Left ventricle myocardium inferior (tissue), 1 donor: ENCODE data around the gene SSH2. TPM values are rescaled to one million over a fixed set of nuclear protein-coding genes. Genes with fewer than 3 reads are reported as not detected.

Experiments used
- DNase-seq: peaks from one replicate; pipeline ENCODE4 v3.0.0-alpha.2; 2020
- H3K27ac ChIP-seq: fragments of 200-600 bp; replicated peaks from 2 replicates; pipeline ENCODE4 v1.8.0; 2021
- H3K27me3 ChIP-seq: fragments of 200-600 bp; 2 replicates; pipeline ENCODE4 v1.8.0; 2021; ENCODE audit warnings: low read depth
- H3K36me3 ChIP-seq: fragments of 200-600 bp; 2 replicates; pipeline ENCODE4 v1.8.0; 2021
- H3K4me1 ChIP-seq: fragments of 200-600 bp; 2 replicates; pipeline ENCODE4 v1.8.0; 2021
- H3K4me3 ChIP-seq: fragments of 200-600 bp; 2 replicates; pipeline ENCODE4 v1.8.0; 2021; ENCODE audit warnings: mild to moderate bottlenecking, moderate library complexity
- H3K9me3 ChIP-seq: fragments of 200-600 bp; replicated peaks from 2 replicates; pipeline ENCODE4 v1.8.0; 2021
- CTCF ChIP-seq: fragments of 200-600 bp; IDR thresholded peaks from 2 replicates; pipeline ENCODE4 v1.8.0; 2021; ENCODE audit warnings: antibody characterized with exemption, mild to moderate bottlenecking, borderline replicate concordance
- intact Hi-C: fragments of 100-400 bp; cut with micrococcal nuclease; formaldehyde crosslinking; loops from one replicate; pipeline ENCODE4 v1.11.0; 2022
- total RNA-seq: library from RNA; stranded (reverse); fragmentation: NEBNext Ultra II Directional; extraction: Animal tissue kit (Norgen Biotek cat#: 25700); gene quantifications from one replicate; pipeline ENCODE4 v1.2.1, GENCODE V29; 2021
- donor health status: DM: no; HTN: yes; CAD: no; lungs with severe emphysema.

The SSH2 gene
- total RNA-seq, 1 donor from 2014 or later = 28.6 TPM

GRCh38 chr17:29705386-29705785, 224.6 kb downstream of the SSH2 start:
- DNase-seq = no peak
- intact Hi-C loops = no loop called here
- Histone ChIP-seq H3K4me1 (peaks cover 72% of the 10 kb centered on the region), H3K9me3 (no peaks in the 10 kb centered on the region), H3K27ac (peak overlapping the region; percentile 74), H3K4me3 (no peak overlapping the region), H3K27me3 (no peaks in the 10 kb centered on the region), H3K36me3 (peaks cover 24% of the 10 kb centered on the region)
- no peak for TF ChIP-seq CTCF

GRCh38 chr17:29699283-29699682, 230.7 kb downstream of the SSH2 start:
- peaks cover 51% of the 10 kb centered on the region for H3K4me1 ChIP-seq
- no peak for TF ChIP-seq CTCF
- H3K27ac ChIP-seq = peak overlapping the region; percentile 80
- H3K27me3 ChIP-seq = no peaks in the 10 kb centered on the region
- no peaks in the 10 kb centered on the region for H3K9me3 ChIP-seq
- H3K4me3 ChIP-seq = no peak overlapping the region
- H3K36me3 ChIP-seq = peaks cover 40% of the 10 kb centered on the region
- no peak for DNase-seq
- intact Hi-C loops = no loop called here

GRCh38 chr17:29698837-29699236, 231.2 kb downstream of the SSH2 start:
- TF ChIP-seq CTCF = no peak
- H3K4me3 ChIP-seq = no peak overlapping the region
- peak overlapping the region; percentile 80 for H3K27ac ChIP-seq
- no peak for DNase-seq
- H3K9me3 ChIP-seq = no peaks in the 10 kb centered on the region
- intact Hi-C loops = no loop called here
- H3K4me1 ChIP-seq = peaks cover 51% of the 10 kb centered on the region
- no peaks in the 10 kb centered on the region for H3K27me3 ChIP-seq
- H3K36me3 ChIP-seq = peaks cover 44% of the 10 kb centered on the region

- no peak for DNase-seq
- Histone ChIP-seq H3K27me3 (no peaks in the 10 kb centered on the region), H3K4me3 (no peak overlapping the region), H3K9me3 (no peaks in the 10 kb centered on the region), H3K4me1 (peaks cover 49% of the 10 kb centered on the region), H3K27ac (peak overlapping the region; percentile 80), H3K36me3 (peaks cover 49% of the 10 kb centered on the region)
- TF ChIP-seq CTCF = no peak
- intact Hi-C loops = no loop called here
Observed at GRCh38 chr17:29698019-29698777, 231.8 kb downstream of the SSH2 start.

- Histone ChIP-seq H3K27me3 (no peaks in the 10 kb centered on the region), H3K4me1 (peaks cover 46% of the 10 kb centered on the region), H3K27ac (peak overlapping the region; percentile 80), H3K36me3 (peaks cover 51% of the 10 kb centered on the region), H3K9me3 (no peaks in the 10 kb centered on the region), H3K4me3 (no peak overlapping the region)
- intact Hi-C loops = no loop called here
- DNase-seq = no peak
- no peak for TF ChIP-seq CTCF
Observed at GRCh38 chr17:29697371-29697770, 232.7 kb downstream of the SSH2 start.
